ENCODE measurements around the gene RTEL1. TPM values are rescaled to one million over a fixed set of nuclear protein-coding genes. Genes with fewer than 3 reads are reported as not detected.

Gene RTEL1
- total and polyA plus RNA-seq, 2 donors (not counting 1 experiment from before 2014, with no cell fraction given): 4.7 to 12.4 TPM

DNA sequence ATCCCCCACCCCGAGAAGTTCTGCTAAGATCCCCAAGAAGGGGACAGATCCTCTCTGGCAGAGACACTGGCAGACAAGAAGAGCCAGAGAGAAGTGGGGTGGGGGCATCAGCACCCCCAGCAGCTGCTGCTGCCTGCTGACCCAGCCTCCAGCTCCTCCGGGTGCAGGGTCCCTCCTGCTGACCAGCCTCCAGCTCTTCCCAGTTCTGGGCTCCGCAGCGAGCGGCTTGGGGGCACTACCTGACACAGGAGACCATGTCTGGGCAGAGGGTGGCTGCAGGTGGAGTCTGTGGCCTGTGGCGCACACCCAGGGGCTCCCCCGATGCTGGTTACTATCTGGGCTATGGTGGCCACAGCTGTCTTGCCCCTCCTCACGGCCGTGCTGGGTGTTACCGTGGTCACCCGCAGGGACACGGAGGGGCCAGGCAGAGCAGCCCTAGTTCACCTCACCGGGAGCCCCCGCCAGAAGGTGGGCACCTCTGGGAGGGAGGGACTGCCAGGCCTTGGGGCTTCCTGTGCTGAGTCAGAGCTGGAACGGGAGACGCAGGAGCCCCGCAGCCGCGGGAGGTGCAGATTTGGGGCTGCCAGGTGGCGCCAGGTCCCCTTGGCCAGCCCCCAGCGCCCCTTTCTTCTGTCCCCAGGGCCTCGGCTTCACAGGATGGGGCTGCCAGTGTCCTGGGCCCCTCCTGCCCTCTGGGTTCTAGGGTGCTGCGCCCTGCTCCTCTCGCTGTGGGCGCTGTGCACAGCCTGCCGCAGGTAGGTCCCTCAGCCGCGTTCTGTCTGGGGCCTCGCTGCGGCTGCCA is 79.0 kb downstream of the RTEL1 start:
- no peak overlapping the region for H2AFZ ChIP-seq (ENCODE audit: low read length)
- H3K27me3 ChIP-seq (ENCODE audit: control insufficient read depth, insufficient read depth, low read length): no peaks in the 10 kb centered on the region
- H3K9ac ChIP-seq (ENCODE audit: insufficient read depth, low read length): no peak overlapping the region
- H3K27ac ChIP-seq (ENCODE audit: insufficient read depth, low read length): no peak overlapping the region
- peaks cover 12% of the 10 kb centered on the region for H3K79me2 ChIP-seq (ENCODE audit: control insufficient read depth, insufficient read depth, low read length)
- H4K20me1 ChIP-seq (ENCODE audit: control insufficient read depth, extremely low read depth, insufficient read depth, low read length): no peaks in the 10 kb centered on the region
- no peak overlapping the region for H3K4me3 ChIP-seq (replicated peaks in 1 of 4; ENCODE audit: control extremely low read depth in 1 of 4, insufficient read depth in 1 of 4, low read depth in 3 of 4, low read length in 4 of 4)
- H3K4me1 ChIP-seq (ENCODE audit: control insufficient read depth, extremely low read depth, insufficient read depth, low read length): peaks cover 8% of the 10 kb centered on the region
- no peak for DNase-seq (ENCODE audit: low read depth in 2 of 2)
- no peak for TF ChIP-seq EZH2 (IDR thresholded peaks at IDR 0.05; ENCODE audit: low read length, missing control alignments)
- TF ChIP-seq, protein P1, sequence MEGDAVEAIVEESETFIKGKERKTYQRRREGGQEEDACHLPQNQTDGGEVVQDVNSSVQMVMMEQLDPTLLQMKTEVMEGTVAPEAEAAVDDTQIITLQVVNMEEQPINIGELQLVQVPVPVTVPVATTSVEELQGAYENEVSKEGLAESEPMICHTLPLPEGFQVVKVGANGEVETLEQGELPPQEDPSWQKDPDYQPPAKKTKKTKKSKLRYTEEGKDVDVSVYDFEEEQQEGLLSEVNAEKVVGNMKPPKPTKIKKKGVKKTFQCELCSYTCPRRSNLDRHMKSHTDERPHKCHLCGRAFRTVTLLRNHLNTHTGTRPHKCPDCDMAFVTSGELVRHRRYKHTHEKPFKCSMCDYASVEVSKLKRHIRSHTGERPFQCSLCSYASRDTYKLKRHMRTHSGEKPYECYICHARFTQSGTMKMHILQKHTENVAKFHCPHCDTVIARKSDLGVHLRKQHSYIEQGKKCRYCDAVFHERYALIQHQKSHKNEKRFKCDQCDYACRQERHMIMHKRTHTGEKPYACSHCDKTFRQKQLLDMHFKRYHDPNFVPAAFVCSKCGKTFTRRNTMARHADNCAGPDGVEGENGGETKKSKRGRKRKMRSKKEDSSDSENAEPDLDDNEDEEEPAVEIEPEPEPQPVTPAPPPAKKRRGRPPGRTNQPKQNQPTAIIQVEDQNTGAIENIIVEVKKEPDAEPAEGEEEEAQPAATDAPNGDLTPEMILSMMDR (conservative IDR thresholded peaks at IDR 0.05 in 1 of 2, IDR thresholded peaks at IDR 0.05 in 1 of 2; ENCODE audit: low read depth in 1 of 2, low read length in 2 of 2): no peak
- no peaks in the 10 kb centered on the region for H3K9me3 ChIP-seq (ENCODE audit: control insufficient read depth, insufficient read depth, low read depth, low read length)
- H3K4me2 ChIP-seq (ENCODE audit: extremely low read depth, insufficient read depth, low read length): no peak overlapping the region
- H3K36me3 ChIP-seq (ENCODE audit: control insufficient read depth, insufficient read depth, low read length): peaks cover 23% of the 10 kb centered on the region

DNA sequence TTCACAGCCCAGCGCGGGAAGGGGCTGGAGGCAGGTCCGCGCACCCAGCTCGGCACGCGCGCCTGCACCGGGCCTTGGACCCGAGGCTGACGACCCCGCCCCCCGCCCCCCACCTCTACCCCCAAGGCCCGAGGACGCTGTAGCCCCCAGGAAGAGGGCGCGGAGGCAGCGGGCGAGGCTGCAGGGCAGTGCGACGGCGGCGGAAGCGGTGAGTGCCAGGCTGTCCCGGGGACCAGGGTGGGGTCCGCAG is 79.5 kb downstream of the RTEL1 start:
- no peak overlapping the region for H3K4me2 ChIP-seq (ENCODE audit: extremely low read depth, insufficient read depth, low read length)
- DNase-seq (ENCODE audit: low read depth in 2 of 2): no peak
- no peak overlapping the region for H2AFZ ChIP-seq (ENCODE audit: low read length)
- no peaks in the 10 kb centered on the region for H3K27me3 ChIP-seq (ENCODE audit: control insufficient read depth, insufficient read depth, low read length)
- H3K4me3 ChIP-seq (replicated peaks in 1 of 4; ENCODE audit: control extremely low read depth in 1 of 4, insufficient read depth in 1 of 4, low read depth in 3 of 4, low read length in 4 of 4): no peak overlapping the region
- no peak overlapping the region for H3K27ac ChIP-seq (ENCODE audit: insufficient read depth, low read length)
- H3K36me3 ChIP-seq (ENCODE audit: control insufficient read depth, insufficient read depth, low read length): peaks cover 28% of the 10 kb centered on the region
- no peaks in the 10 kb centered on the region for H4K20me1 ChIP-seq (ENCODE audit: control insufficient read depth, extremely low read depth, insufficient read depth, low read length)
- H3K9me3 ChIP-seq (ENCODE audit: control insufficient read depth, insufficient read depth, low read depth, low read length): no peaks in the 10 kb centered on the region
- H3K9ac ChIP-seq (ENCODE audit: insufficient read depth, low read length): no peak overlapping the region
- TF ChIP-seq EZH2 (IDR thresholded peaks at IDR 0.05; ENCODE audit: low read length, missing control alignments): no peak
- TF ChIP-seq, protein P1 (conservative IDR thresholded peaks at IDR 0.05 in 1 of 2, IDR thresholded peaks at IDR 0.05 in 1 of 2; ENCODE audit: low read depth in 1 of 2, low read length in 2 of 2): no peak
- H3K4me1 ChIP-seq (ENCODE audit: control insufficient read depth, extremely low read depth, insufficient read depth, low read length): peaks cover 8% of the 10 kb centered on the region
- peaks cover 9% of the 10 kb centered on the region for H3K79me2 ChIP-seq (ENCODE audit: control insufficient read depth, insufficient read depth, low read length)

DNA sequence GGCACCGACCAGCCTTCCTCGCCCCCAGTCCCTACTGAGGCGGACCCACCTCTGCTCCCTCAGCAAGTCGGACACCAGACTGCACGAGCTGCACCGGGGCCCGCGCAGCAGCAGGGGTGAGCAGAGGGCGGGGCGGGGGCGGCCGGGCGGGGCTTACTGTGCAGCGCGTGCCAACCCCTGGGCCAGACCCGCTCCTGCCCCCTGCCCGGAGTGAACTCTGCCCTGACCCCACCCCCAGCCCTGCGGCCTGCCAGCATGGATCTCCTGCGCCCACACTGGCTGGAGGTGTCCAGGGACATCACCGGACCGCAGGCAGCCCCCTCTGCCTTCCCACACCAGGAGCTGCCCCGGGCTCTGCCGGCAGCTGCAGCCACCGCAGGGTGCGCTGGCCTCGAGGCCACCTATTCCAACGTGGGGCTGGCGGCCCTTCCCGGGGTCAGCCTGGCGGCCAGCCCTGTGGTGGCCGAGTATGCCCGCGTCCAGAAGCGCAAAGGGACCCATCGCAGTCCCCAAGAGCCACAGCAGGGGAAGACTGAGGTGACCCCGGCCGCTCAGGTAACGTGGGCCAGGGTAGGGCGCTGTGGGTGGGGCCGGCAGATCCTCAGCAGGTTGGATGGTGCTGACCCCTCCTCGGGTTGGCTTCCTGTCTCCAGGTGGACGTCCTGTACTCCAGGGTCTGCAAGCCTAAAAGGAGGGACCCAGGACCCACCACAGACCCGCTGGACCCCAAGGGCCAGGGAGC is 80.0 kb downstream of the RTEL1 start:
- no peak overlapping the region for H3K4me3 ChIP-seq (replicated peaks in 1 of 4; ENCODE audit: control extremely low read depth in 1 of 4, insufficient read depth in 1 of 4, low read depth in 3 of 4, low read length in 4 of 4)
- peaks cover 30% of the 10 kb centered on the region for H3K36me3 ChIP-seq (ENCODE audit: control insufficient read depth, insufficient read depth, low read length)
- no peak overlapping the region for H3K27ac ChIP-seq (ENCODE audit: insufficient read depth, low read length)
- TF ChIP-seq, protein P1 (conservative IDR thresholded peaks at IDR 0.05 in 1 of 2, IDR thresholded peaks at IDR 0.05 in 1 of 2; ENCODE audit: low read depth in 1 of 2, low read length in 2 of 2): no peak
- TF ChIP-seq EZH2 (IDR thresholded peaks at IDR 0.05; ENCODE audit: low read length, missing control alignments): no peak
- H3K79me2 ChIP-seq (ENCODE audit: control insufficient read depth, insufficient read depth, low read length): peaks cover 4% of the 10 kb centered on the region
- no peak overlapping the region for H3K4me2 ChIP-seq (ENCODE audit: extremely low read depth, insufficient read depth, low read length)
- no peaks in the 10 kb centered on the region for H3K9me3 ChIP-seq (ENCODE audit: control insufficient read depth, insufficient read depth, low read depth, low read length)
- no peak for DNase-seq (ENCODE audit: low read depth in 2 of 2)
- H3K4me1 ChIP-seq (ENCODE audit: control insufficient read depth, extremely low read depth, insufficient read depth, low read length): peaks cover 8% of the 10 kb centered on the region
- H4K20me1 ChIP-seq (ENCODE audit: control insufficient read depth, extremely low read depth, insufficient read depth, low read length): no peaks in the 10 kb centered on the region
- H3K27me3 ChIP-seq (ENCODE audit: control insufficient read depth, insufficient read depth, low read length): no peaks in the 10 kb centered on the region
- H2AFZ ChIP-seq (ENCODE audit: low read length): no peak overlapping the region
- H3K9ac ChIP-seq (ENCODE audit: insufficient read depth, low read length): no peak overlapping the region

All from fibroblast of lung (primary cell).